HK-2 (cell line): ENCODE results near the gene GHRL.

Experiments used
- DNase-seq: peaks from one replicate; pipeline ENCODE4 v3.0.0-alpha.2; 2018; ENCODE audit not compliant: unreplicated experiment

Gene GHRL

GRCh38 chr3:10327592-10327991 lies 34.8 kb upstream of the GHRL start:
- no peak for DNase-seq

GRCh38 chr3:10322352-10322710 lies 29.6 kb upstream of the GHRL start:
- no peak for DNase-seq

- DNase-seq: no peak
These were observed 29.0 kb upstream of the GHRL start for GRCh38 chr3:10321630-10322351.

GRCh38 chr3:10320320-10320677 lies 27.6 kb upstream of the GHRL start:
- DNase-seq: no peak

- no peak for DNase-seq
These were observed 27.1 kb upstream of the GHRL start for GRCh38 chr3:10319804-10320203.

GRCh38 chr3:10319251-10319650 lies 26.5 kb upstream of the GHRL start:
- DNase-seq: no peak

- no peak for DNase-seq
These were observed 25.2 kb upstream of the GHRL start for GRCh38 chr3:10317961-10318350.

- DNase-seq: no peak
These were observed 24.7 kb upstream of the GHRL start for GRCh38 chr3:10317311-10317960.

- DNase-seq: no peak
These were observed 23.1 kb upstream of the GHRL start for GRCh38 chr3:10315771-10316344.

- no peak for DNase-seq
These were observed 22.4 kb upstream of the GHRL start for GRCh38 chr3:10315101-10315500.

- DNase-seq: no peak
These were observed 20.1 kb upstream of the GHRL start for GRCh38 chr3:10312861-10313260.

GRCh38 chr3:10312391-10312790 lies 19.6 kb upstream of the GHRL start:
- DNase-seq: no peak

- DNase-seq: no peak
These were observed 19.0 kb upstream of the GHRL start for GRCh38 chr3:10311710-10312109.

GRCh38 chr3:10310578-10310977 lies 17.8 kb upstream of the GHRL start:
- DNase-seq: no peak

GRCh38 chr3:10309736-10310135 lies 17.0 kb upstream of the GHRL start:
- no peak for DNase-seq

GRCh38 chr3:10308678-10309077 lies 15.9 kb upstream of the GHRL start:
- DNase-seq: no peak

GRCh38 chr3:10306156-10306555 lies 13.4 kb upstream of the GHRL start:
- DNase-seq: no peak

GRCh38 chr3:10305331-10305902 lies 12.7 kb upstream of the GHRL start:
- no peak for DNase-seq

GRCh38 chr3:10304905-10305304 lies 12.2 kb upstream of the GHRL start:
- no peak for DNase-seq

- DNase-seq: no peak
These were observed 11.0 kb upstream of the GHRL start for GRCh38 chr3:10303785-10304184.

- no peak for DNase-seq
These were observed 10.4 kb upstream of the GHRL start for GRCh38 chr3:10303105-10303504.

- DNase-seq: no peak
These were observed 7.3 kb upstream of the GHRL start for GRCh38 chr3:10300087-10300486.

- no peak for DNase-seq
These were observed 6.9 kb upstream of the GHRL start for GRCh38 chr3:10299679-10300078.
